ENCODE measurements around the gene SORCS2. TPM values are rescaled to one million over a fixed set of nuclear protein-coding genes. Genes with fewer than 3 reads are reported as not detected.

The SORCS2 gene
- total RNA-seq, 1 donor from 2014 or later = 5.2 TPM

GRCh38 chr4:7712021-7712671, 519.8 kb downstream of the SORCS2 start:
- Mint-ChIP-seq H3K27me3 (ENCODE audit: insufficient read depth, low read depth) (peaks cover 12% of the 10 kb centered on the region), H3K27ac (peak overlapping the region; percentile 31), H3K4me3 (no peak overlapping the region), H3K4me1 (peaks cover 37% of the 10 kb centered on the region), H3K36me3 (peaks cover 4% of the 10 kb centered on the region), H3K9me3 (peaks cover 4% of the 10 kb centered on the region)
- Histone ChIP-seq H3K27ac (no peak overlapping the region), H2AFZ (replicated peaks) (no peak overlapping the region), H3K79me2 (ENCODE audit: low read depth) (no peaks in the 10 kb centered on the region), H3K4me2 (no peak overlapping the region), H3K4me1 (peaks cover 34% of the 10 kb centered on the region), H3K9me3 (ENCODE audit: low read depth) (no peaks in the 10 kb centered on the region), H3K27me3 (peaks cover under 1% of the 10 kb centered on the region), H4K20me1 (ENCODE audit: low read depth) (no peaks in the 10 kb centered on the region), H3K4me3 (no peak overlapping the region), H3K36me3 (no peaks in the 10 kb centered on the region), H3F3A (ENCODE audit: low read depth) (no peaks in the 10 kb centered on the region), H3K9ac (no peak overlapping the region)
- TF ChIP-seq CTCF (IDR thresholded peaks at IDR 0.05) (no peak), EZH2phosphoT487 (IDR thresholded peaks at IDR 0.05) (no peak), EZH2 (IDR thresholded peaks at IDR 0.05) (no peak)
- DNase-seq (ENCODE audit: low spot score) = no peak

DNA sequence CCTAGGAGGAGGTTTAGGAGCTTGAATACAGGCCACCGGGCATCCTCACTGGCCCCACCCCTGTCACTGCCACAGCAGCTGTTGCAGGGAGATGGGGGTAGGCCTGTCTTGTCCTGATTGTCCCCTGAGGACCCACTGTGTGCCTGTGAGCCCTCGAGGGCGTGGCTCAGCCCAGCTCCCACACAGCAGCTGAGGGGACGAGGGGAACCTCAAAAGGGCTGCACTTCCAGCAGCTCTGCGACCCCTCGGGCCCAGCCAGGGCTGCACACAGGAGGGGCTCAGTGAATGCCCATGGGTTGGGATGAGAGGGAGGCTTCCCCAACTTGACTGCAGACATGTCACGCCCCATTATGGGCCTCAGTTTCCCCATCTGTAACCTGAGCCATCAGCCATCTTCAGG, 521.4 kb downstream of the SORCS2 start:
- TF ChIP-seq EZH2 (IDR thresholded peaks at IDR 0.05) = no peak
- no peak for TF ChIP-seq EZH2phosphoT487 (IDR thresholded peaks at IDR 0.05)
- no peak for TF ChIP-seq CTCF (IDR thresholded peaks at IDR 0.05)

DNA sequence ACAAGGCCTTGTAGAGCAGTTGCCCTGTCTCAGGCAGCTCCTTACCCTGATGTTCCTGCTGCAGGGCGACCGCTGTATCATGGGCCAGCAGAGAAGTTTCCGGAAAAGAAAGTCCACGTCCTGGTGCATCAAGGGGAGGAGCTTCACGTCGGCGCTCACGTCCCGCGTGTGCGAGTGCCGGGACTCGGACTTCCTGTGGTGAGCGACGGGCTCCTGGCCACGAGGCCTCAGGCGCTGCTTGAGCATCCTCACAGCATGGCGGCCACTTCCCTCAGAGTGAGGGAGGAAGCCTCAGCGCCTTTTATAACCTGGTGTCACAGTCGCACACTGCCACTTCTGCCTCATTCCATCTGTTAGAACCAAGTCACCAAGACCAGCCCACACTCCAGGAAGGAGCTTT, 521.8 kb downstream of the SORCS2 start:
- peaks cover 38% of the 10 kb centered on the region for H3K4me1 Mint-ChIP-seq
- H3F3A ChIP-seq (ENCODE audit: low read depth) = no peaks in the 10 kb centered on the region
- no peaks in the 10 kb centered on the region for H4K20me1 ChIP-seq (ENCODE audit: low read depth)
- no peak overlapping the region for H3K27ac ChIP-seq
- H3K36me3 ChIP-seq = no peaks in the 10 kb centered on the region
- peaks cover 4% of the 10 kb centered on the region for H3K9me3 Mint-ChIP-seq
- no peak overlapping the region for H3K4me3 Mint-ChIP-seq
- peaks cover 20% of the 10 kb centered on the region for H3K27me3 ChIP-seq
- peaks cover 31% of the 10 kb centered on the region for H3K4me1 ChIP-seq
- TF ChIP-seq EZH2phosphoT487 (IDR thresholded peaks at IDR 0.05) (no peak), EZH2 (IDR thresholded peaks at IDR 0.05) (no peak), CTCF (IDR thresholded peaks at IDR 0.05) (no peak)
- no peak for DNase-seq (ENCODE audit: low spot score)
- no peak overlapping the region for H3K4me2 ChIP-seq
- peaks cover 12% of the 10 kb centered on the region for H3K27me3 Mint-ChIP-seq (ENCODE audit: insufficient read depth, low read depth)
- no peak overlapping the region for H2AFZ ChIP-seq (replicated peaks)
- no peaks in the 10 kb centered on the region for H3K9me3 ChIP-seq (ENCODE audit: low read depth)
- H3K79me2 ChIP-seq (ENCODE audit: low read depth) = no peaks in the 10 kb centered on the region
- H3K4me3 ChIP-seq = no peak overlapping the region
- H3K27ac Mint-ChIP-seq = no peak overlapping the region
- H3K36me3 Mint-ChIP-seq = peaks cover 4% of the 10 kb centered on the region
- H3K9ac ChIP-seq = no peak overlapping the region

More for the DNA sequence above, 521.4 kb downstream of the SORCS2 start:
- H3F3A ChIP-seq (ENCODE audit: low read depth) = no peaks in the 10 kb centered on the region
- H3K36me3 ChIP-seq = no peaks in the 10 kb centered on the region
- no peak overlapping the region for H3K4me3 Mint-ChIP-seq
- DNase-seq (ENCODE audit: low spot score) = no peak
- H2AFZ ChIP-seq (replicated peaks) = no peak overlapping the region
- no peaks in the 10 kb centered on the region for H3K9me3 ChIP-seq (ENCODE audit: low read depth)
- H3K27me3 Mint-ChIP-seq (ENCODE audit: insufficient read depth, low read depth) = peaks cover 12% of the 10 kb centered on the region
- peaks cover 37% of the 10 kb centered on the region for H3K4me1 Mint-ChIP-seq
- no peak overlapping the region for H3K9ac ChIP-seq
- H4K20me1 ChIP-seq (ENCODE audit: low read depth) = no peaks in the 10 kb centered on the region
- H3K79me2 ChIP-seq (ENCODE audit: low read depth) = no peaks in the 10 kb centered on the region
- no peak overlapping the region for H3K27ac ChIP-seq
- no peak overlapping the region for H3K4me2 ChIP-seq
- peaks cover 4% of the 10 kb centered on the region for H3K36me3 Mint-ChIP-seq
- H3K27me3 ChIP-seq = peaks cover 16% of the 10 kb centered on the region
- no peak overlapping the region for H3K27ac Mint-ChIP-seq
- H3K4me3 ChIP-seq = no peak overlapping the region
- peaks cover 34% of the 10 kb centered on the region for H3K4me1 ChIP-seq
- peaks cover 4% of the 10 kb centered on the region for H3K9me3 Mint-ChIP-seq

Data from neural progenitor cell (in vitro differentiated cells).